ENCODE data around the gene TBL2. TPM values are rescaled to one million over a fixed set of nuclear protein-coding genes. Genes with fewer than 3 reads are reported as not detected.
"Not testable (repeated sequence)": the region's sequence is repeated elsewhere in the genome, so short reads cannot be mapped to it uniquely, and the experiment has no call there.

Gene TBL2
- total RNA-seq, 1 donor from 2014 or later: 55.8 TPM

DNA sequence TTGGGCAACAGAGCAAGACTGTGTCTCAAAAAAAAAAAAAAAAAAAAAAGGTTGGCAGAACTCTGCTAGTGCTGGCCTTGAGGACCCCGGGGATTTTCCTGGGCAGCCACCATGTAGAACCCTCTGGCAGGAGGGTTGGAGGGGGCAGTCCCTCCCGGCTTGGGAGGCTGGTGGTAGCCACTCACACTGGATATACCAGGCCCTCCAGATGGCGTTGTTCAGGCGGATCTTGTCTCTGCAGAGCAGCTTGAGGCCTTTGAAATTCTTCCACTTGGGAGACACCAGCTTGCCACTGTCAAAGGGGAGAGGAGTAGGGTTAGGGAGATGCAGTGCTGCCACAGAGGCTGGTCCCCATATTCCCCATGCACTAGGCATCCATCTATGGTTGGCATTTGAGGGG lies 37.5 kb upstream of the TBL2 start:
- no peaks in the 10 kb centered on the region for H3K9me3 Mint-ChIP-seq
- H3K36me3 Mint-ChIP-seq: no peaks in the 10 kb centered on the region
- H3K27ac Mint-ChIP-seq: no peak overlapping the region
- DNase-seq (ENCODE audit: extremely low spot score, unreplicated experiment): no peak
- H3K27me3 Mint-ChIP-seq: peaks cover 4% of the 10 kb centered on the region
- peaks cover 4% of the 10 kb centered on the region for H3K4me1 Mint-ChIP-seq (ENCODE audit: unreplicated experiment)
- no peak overlapping the region for H3K4me3 Mint-ChIP-seq
- TF ChIP-seq CTCF (conservative IDR thresholded peaks at IDR 0.05): no peak

DNA sequence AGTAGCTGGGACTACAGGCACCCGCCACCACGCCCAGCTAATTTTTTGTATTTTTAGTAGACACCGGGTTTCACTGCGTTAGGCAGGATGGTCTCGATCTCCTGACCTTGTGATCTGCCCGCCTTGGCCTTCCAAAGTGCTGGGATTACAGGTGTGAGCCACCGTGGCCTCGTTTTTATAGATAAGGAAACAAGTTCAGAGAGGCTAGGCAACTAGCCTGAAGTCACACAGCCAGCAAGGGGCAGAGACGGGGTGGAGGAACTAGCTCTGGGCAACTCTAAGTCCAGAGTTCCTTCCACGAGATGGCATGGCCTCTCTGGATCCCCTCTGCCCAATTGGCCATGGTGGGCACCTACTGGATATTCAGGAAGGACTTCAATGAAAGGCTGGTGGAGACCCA lies 36.6 kb upstream of the TBL2 start:
- H3K4me3 Mint-ChIP-seq; H3K9me3 Mint-ChIP-seq; H3K4me1 Mint-ChIP-seq (ENCODE audit: unreplicated experiment); H3K27me3 Mint-ChIP-seq; H3K27ac Mint-ChIP-seq; DNase-seq (ENCODE audit: extremely low spot score, unreplicated experiment); H3K36me3 Mint-ChIP-seq: not testable (repeated sequence)

- Mint-ChIP-seq H3K27me3 (peaks cover 4% of the 10 kb centered on the region), H3K4me1 (ENCODE audit: unreplicated experiment) (peaks cover 4% of the 10 kb centered on the region), H3K36me3 (no peaks in the 10 kb centered on the region), H3K27ac (peak overlapping the region; percentile 66), H3K9me3 (no peaks in the 10 kb centered on the region), H3K4me3 (no peak overlapping the region)
- no peak for TF ChIP-seq CTCF (conservative IDR thresholded peaks at IDR 0.05)
- no peak for DNase-seq (ENCODE audit: extremely low spot score, unreplicated experiment)
Measured at GRCh38 chr7:73613954-73614735, 35.8 kb upstream of the TBL2 start.

- Mint-ChIP-seq H3K4me3 (no peak overlapping the region), H3K27ac (peak overlapping the region; percentile 14), H3K27me3 (peaks cover 4% of the 10 kb centered on the region), H3K9me3 (no peaks in the 10 kb centered on the region), H3K4me1 (ENCODE audit: unreplicated experiment) (peaks cover 4% of the 10 kb centered on the region), H3K36me3 (no peaks in the 10 kb centered on the region)
- no peak for DNase-seq (ENCODE audit: extremely low spot score, unreplicated experiment)
- no peak for TF ChIP-seq CTCF (conservative IDR thresholded peaks at IDR 0.05)
Measured at GRCh38 chr7:73612598-73613269, 34.4 kb upstream of the TBL2 start.

- Mint-ChIP-seq H3K27ac (no peak overlapping the region), H3K4me1 (ENCODE audit: unreplicated experiment) (peaks cover 4% of the 10 kb centered on the region)
- TF ChIP-seq CTCF (conservative IDR thresholded peaks at IDR 0.05): no peak
Measured at GRCh38 chr7:73611017-73611555, 32.7 kb upstream of the TBL2 start.

DNA sequence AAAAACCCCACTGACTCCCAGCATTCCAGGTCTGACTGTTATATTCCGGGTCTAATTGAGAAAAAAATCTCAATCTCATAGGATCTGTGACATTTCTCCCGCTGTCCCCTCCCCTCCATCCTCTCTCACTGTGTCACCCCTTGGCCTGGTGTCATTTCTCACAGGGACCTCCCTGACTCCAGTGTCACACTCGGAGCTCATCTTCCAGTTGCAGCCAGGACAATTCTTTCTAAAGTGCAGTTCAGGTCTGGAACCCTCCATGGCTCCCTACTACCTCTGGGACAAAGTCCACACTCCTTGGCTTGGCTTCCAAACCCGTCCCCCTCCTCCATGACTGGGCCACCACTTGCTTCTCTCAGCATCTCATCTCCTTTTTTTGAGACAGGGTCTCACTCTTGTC lies 31.7 kb upstream of the TBL2 start:
- Mint-ChIP-seq H3K27ac (no peak overlapping the region), H3K4me1 (ENCODE audit: unreplicated experiment) (peaks cover 4% of the 10 kb centered on the region), H3K9me3 (no peaks in the 10 kb centered on the region), H3K36me3 (no peaks in the 10 kb centered on the region), H3K27me3 (peaks cover 4% of the 10 kb centered on the region), H3K4me3 (no peak overlapping the region)
- no peak for DNase-seq (ENCODE audit: extremely low spot score, unreplicated experiment)
- no peak for TF ChIP-seq CTCF (conservative IDR thresholded peaks at IDR 0.05)

More at GRCh38 chr7:73611017-73611555, 32.7 kb upstream of the TBL2 start:
- Mint-ChIP-seq H3K9me3 (no peaks in the 10 kb centered on the region), H3K4me3 (no peak overlapping the region), H3K27me3 (peaks cover 4% of the 10 kb centered on the region), H3K36me3 (no peaks in the 10 kb centered on the region)
- DNase-seq (ENCODE audit: extremely low spot score, unreplicated experiment): no peak

- not testable (repeated sequence) for H3K27me3 Mint-ChIP-seq; DNase-seq (ENCODE audit: extremely low spot score, unreplicated experiment)
Measured at GRCh38 chr7:73607692-73607983, 29.3 kb upstream of the TBL2 start.

More at GRCh38 chr7:73607692-73607983, 29.3 kb upstream of the TBL2 start:
- not testable (repeated sequence) for H3K36me3 Mint-ChIP-seq; H3K4me1 Mint-ChIP-seq (ENCODE audit: unreplicated experiment); H3K27ac Mint-ChIP-seq; H3K4me3 Mint-ChIP-seq; H3K9me3 Mint-ChIP-seq
